Astrocyte of the cerebellum (primary cell): ENCODE data around the gene CUL7.
A peak's percentile ranks its signal among the peaks of the same experiment; 100 is the strongest.

Experiments used
- DNase-seq: peaks from one replicate; pipeline ENCODE4 v3.0.0-alpha.2; 2011; ENCODE audit warnings: low read depth
- H3K4me3 ChIP-seq: 2 replicates; pipeline ENCODE4 v1.5.1; 2011; ENCODE audit warnings: mild to moderate bottlenecking, low read depth, low read length, moderate library complexity
- in situ Hi-C: cut with HindIII; loops from 2 replicates; pipeline ENCODE4 v1.10.0; 2017; ENCODE audit warnings: low sequenced_read_pairs
- TF ChIP-seq, protein P1 (sequence below): IDR thresholded peaks from 2 replicates; pipeline ENCODE4 v1.5.1; 2012; ENCODE audit warnings: low read length, low read depth, moderate library complexity, mild to moderate bottlenecking; ENCODE audit errors: missing control alignments

CUL7 gene

GRCh38 chr6:43029120-43029519 is 24.5 kb downstream of the CUL7 start:
- TF ChIP-seq, protein P1, sequence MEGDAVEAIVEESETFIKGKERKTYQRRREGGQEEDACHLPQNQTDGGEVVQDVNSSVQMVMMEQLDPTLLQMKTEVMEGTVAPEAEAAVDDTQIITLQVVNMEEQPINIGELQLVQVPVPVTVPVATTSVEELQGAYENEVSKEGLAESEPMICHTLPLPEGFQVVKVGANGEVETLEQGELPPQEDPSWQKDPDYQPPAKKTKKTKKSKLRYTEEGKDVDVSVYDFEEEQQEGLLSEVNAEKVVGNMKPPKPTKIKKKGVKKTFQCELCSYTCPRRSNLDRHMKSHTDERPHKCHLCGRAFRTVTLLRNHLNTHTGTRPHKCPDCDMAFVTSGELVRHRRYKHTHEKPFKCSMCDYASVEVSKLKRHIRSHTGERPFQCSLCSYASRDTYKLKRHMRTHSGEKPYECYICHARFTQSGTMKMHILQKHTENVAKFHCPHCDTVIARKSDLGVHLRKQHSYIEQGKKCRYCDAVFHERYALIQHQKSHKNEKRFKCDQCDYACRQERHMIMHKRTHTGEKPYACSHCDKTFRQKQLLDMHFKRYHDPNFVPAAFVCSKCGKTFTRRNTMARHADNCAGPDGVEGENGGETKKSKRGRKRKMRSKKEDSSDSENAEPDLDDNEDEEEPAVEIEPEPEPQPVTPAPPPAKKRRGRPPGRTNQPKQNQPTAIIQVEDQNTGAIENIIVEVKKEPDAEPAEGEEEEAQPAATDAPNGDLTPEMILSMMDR, result no peak
- DNase-seq, result no peak
- no peak overlapping the region for H3K4me3 ChIP-seq
- in situ Hi-C loops, result no loop called here

GRCh38 chr6:43026365-43026764 is 27.3 kb downstream of the CUL7 start:
- TF ChIP-seq, protein P1, result no peak
- no peak overlapping the region for H3K4me3 ChIP-seq
- DNase-seq, result no peak
- in situ Hi-C loops, result no loop called here

- TF ChIP-seq, protein P1, result no peak
- H3K4me3 ChIP-seq, result no peak overlapping the region
- in situ Hi-C loops, result no loop called here
- no peak for DNase-seq
Observed at GRCh38 chr6:43024436-43024835, 29.2 kb downstream of the CUL7 start.

- TF ChIP-seq, protein P1, result no peak
- in situ Hi-C loops, result no loop called here
- H3K4me3 ChIP-seq, result peak within 1 kb of the TSS; percentile 81
- DNase-seq, result no peak
Observed at GRCh38 chr6:43021270-43022047, 32.2 kb downstream of the CUL7 start, which contains the start of gene RRP36. TSS of gene RRP36 (plus strand) at chr6:43021623. CDS start at chr6:43021655, 32 bp downstream.

GRCh38 chr6:43020847-43021246 is 32.8 kb downstream of the CUL7 start:
- TF ChIP-seq, protein P1, result no peak
- in situ Hi-C loops, result no loop called here
- H3K4me3 ChIP-seq, result peak overlapping the region; percentile 81
- no peak for DNase-seq

- TF ChIP-seq, protein P1, result no peak
- no peak overlapping the region for H3K4me3 ChIP-seq
- in situ Hi-C loops, result no loop called here
Observed at GRCh38 chr6:43020052-43020705, 33.5 kb downstream of the CUL7 start.

More at GRCh38 chr6:43020052-43020705, 33.5 kb downstream of the CUL7 start:
- DNase-seq, result no peak
